Measurements from ENCODE around the gene TBX2. TPM values are rescaled to one million over a fixed set of nuclear protein-coding genes. Genes with fewer than 3 reads are reported as not detected.

The TBX2 gene
- total and polyA plus RNA-seq, 10 of the 15 experiments (the other 5 are each of a cell fraction or from before 2014, with no cell fraction given): 0.13 TPM; not detected in 9

GRCh38 chr17:61369751-61370150, 29.9 kb upstream of the TBX2 start (continued):
- TF ChIP-seq, protein P1, sequence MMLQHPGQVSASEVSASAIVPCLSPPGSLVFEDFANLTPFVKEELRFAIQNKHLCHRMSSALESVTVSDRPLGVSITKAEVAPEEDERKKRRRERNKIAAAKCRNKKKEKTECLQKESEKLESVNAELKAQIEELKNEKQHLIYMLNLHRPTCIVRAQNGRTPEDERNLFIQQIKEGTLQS (IDR thresholded peaks at IDR 0.05; ENCODE audit: borderline replicate concordance, extremely low read depth, low read depth, low read length): no peak
- TF ChIP-seq BHLHE40 (IDR thresholded peaks at IDR 0.05; ENCODE audit: borderline replicate concordance in 1 of 2, low read depth in 2 of 2, low read length in 1 of 2) (no peak), BMI1 (IDR thresholded peaks at IDR 0.05; ENCODE audit: borderline replicate concordance) (no peak), SMARCA5 (IDR thresholded peaks at IDR 0.05) (no peak)

GRCh38 chr17:61371179-61371578, 28.5 kb upstream of the TBX2 start:
- Histone ChIP-seq H3K4me2 (ENCODE audit: control insufficient read depth, insufficient read depth) (no peak overlapping the region), H3K27ac (ENCODE audit: control insufficient read depth, insufficient read depth) (no peak overlapping the region), H3K4me3 (no peak overlapping the region), H3K27me3 (replicated peaks in 1 of 2; ENCODE audit: control insufficient read depth in 2 of 2, insufficient read depth in 2 of 2, low read length in 1 of 2) (no peaks in the 10 kb centered on the region), H4K20me1 (ENCODE audit: control insufficient read depth, insufficient read depth) (no peaks in the 10 kb centered on the region), H3K4me1 (ENCODE audit: control insufficient read depth, insufficient read depth, low read length) (no peaks in the 10 kb centered on the region), H2AFZ (ENCODE audit: control insufficient read depth, low read depth, low read length) (no peak overlapping the region), H3K9me3 (replicated peaks; ENCODE audit: control insufficient read depth, insufficient read depth, low read length) (no peaks in the 10 kb centered on the region), H3K36me3 (ENCODE audit: control insufficient read depth in 2 of 2, insufficient read depth in 2 of 2, low read length in 1 of 2) (no peaks in the 10 kb centered on the region), H3K9ac (ENCODE audit: control insufficient read depth, insufficient read depth, low read length) (no peak overlapping the region), H3K79me2 (ENCODE audit: control insufficient read depth, insufficient read depth, low read length) (no peaks in the 10 kb centered on the region)
- no TSS peak for BruUV-seq (replicated peaks)
- 0% methylated on average over 1 of the region's 1 CpG for WGBS (ENCODE audit: insufficient coverage, insufficient replicate concordance, low lambda C conversion rate, missing lambda C conversion rate)
- ChIA-PET CTCF (no interaction called here), SMC1A (ENCODE audit: uncharacterized antibody, unreplicated experiment) (no interaction called here), POLR2A (interaction anchor here (0.6 kb wide), 1 partner anchor 559 kb away, joined by 5 read pairs; no protein-coding TSS in a partner anchor), RAD21 (ENCODE audit: unreplicated experiment) (no interaction called here)
- intact Hi-C loops (cut with micrococcal nuclease; ENCODE audit: unreplicated experiment) (no loop called here), in situ Hi-C loops (cut with MboI) (no loop called here)
- FAIRE-seq (no peak), DNase-seq (ENCODE audit: low read depth, low spot score) (no peak), ATAC-seq (no peak)
- TF ChIP-seq SUPT20H (IDR thresholded peaks at IDR 0.05; ENCODE audit: borderline replicate concordance, control insufficient read depth, low read depth, low read length) (no peak), POLR2AphosphoS2 (IDR thresholded peaks at IDR 0.05; ENCODE audit: low read depth, low read length) (no peak), ZNF622 (IDR thresholded peaks at IDR 0.05) (no peak), FOXM1 (IDR thresholded peaks at IDR 0.05; ENCODE audit: low read depth, low read length) (no peak), EP300 (IDR thresholded peaks at IDR 0.05; ENCODE audit: borderline replicate concordance in 1 of 2, control insufficient read depth in 1 of 2, low read depth in 2 of 2, low read length in 2 of 2) (no peak), SIX5 (IDR thresholded peaks at IDR 0.05; ENCODE audit: low read depth, low read length, severe bottlenecking) (no peak), E2F8 (IDR thresholded peaks at IDR 0.05; ENCODE audit: low read depth, partially characterized antibody) (no peak), ZBED1 (IDR thresholded peaks at IDR 0.05; ENCODE audit: borderline replicate concordance) (no peak), ZZZ3 (IDR thresholded peaks at IDR 0.05; ENCODE audit: control insufficient read depth, insufficient read length, low read depth) (no peak), ZBTB33 (IDR thresholded peaks at IDR 0.05) (no peak), GATAD2B (conservative IDR thresholded peaks at IDR 0.05; ENCODE audit: low read depth) (no peak)
- TF ChIP-seq, protein P2, sequence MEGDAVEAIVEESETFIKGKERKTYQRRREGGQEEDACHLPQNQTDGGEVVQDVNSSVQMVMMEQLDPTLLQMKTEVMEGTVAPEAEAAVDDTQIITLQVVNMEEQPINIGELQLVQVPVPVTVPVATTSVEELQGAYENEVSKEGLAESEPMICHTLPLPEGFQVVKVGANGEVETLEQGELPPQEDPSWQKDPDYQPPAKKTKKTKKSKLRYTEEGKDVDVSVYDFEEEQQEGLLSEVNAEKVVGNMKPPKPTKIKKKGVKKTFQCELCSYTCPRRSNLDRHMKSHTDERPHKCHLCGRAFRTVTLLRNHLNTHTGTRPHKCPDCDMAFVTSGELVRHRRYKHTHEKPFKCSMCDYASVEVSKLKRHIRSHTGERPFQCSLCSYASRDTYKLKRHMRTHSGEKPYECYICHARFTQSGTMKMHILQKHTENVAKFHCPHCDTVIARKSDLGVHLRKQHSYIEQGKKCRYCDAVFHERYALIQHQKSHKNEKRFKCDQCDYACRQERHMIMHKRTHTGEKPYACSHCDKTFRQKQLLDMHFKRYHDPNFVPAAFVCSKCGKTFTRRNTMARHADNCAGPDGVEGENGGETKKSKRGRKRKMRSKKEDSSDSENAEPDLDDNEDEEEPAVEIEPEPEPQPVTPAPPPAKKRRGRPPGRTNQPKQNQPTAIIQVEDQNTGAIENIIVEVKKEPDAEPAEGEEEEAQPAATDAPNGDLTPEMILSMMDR (IDR thresholded peaks at IDR 0.05 in 2 of 3, conservative IDR thresholded peaks at IDR 0.05 in 1 of 3; ENCODE audit: control insufficient read depth in 2 of 3, extremely low read depth in 1 of 3, insufficient read depth in 1 of 3, low read depth in 3 of 3, low read length in 3 of 3): no peak
